Measurements from ENCODE around the gene CDK2AP2. TPM values are rescaled to one million over a fixed set of nuclear protein-coding genes. Genes with fewer than 3 reads are reported as not detected.

The CDK2AP2 gene
- total and polyA plus RNA-seq, 2 donors (not counting 3 experiments of a cell fraction or from before 2014, with no cell fraction given): 81.2 to 143 TPM

- CTCF ChIA-PET: no interaction called here
- peaks cover 2% of the 10 kb centered on the region in 2 experiments for H3K27me3 ChIP-seq (ENCODE audit: control insufficient read depth in 2 of 2, insufficient read depth in 2 of 2, low read length in 2 of 2)
- no peak overlapping the region for H3K4me2 ChIP-seq (ENCODE audit: insufficient read depth, low read length)
- TF ChIP-seq MYC (IDR thresholded peaks at IDR 0.05; ENCODE audit: low read depth, low read length) (no peak), EZH2 (IDR thresholded peaks at IDR 0.05; ENCODE audit: borderline replicate concordance, low read depth, low read length, severe bottlenecking) (no peak), FOS (IDR thresholded peaks at IDR 0.05; ENCODE audit: borderline replicate concordance, insufficient read depth, low read length) (no peak), POLR2A (IDR thresholded peaks at IDR 0.05; ENCODE audit: low read depth, low read length) (no peak), MAX (IDR thresholded peaks at IDR 0.05; ENCODE audit: insufficient read depth, insufficient read length) (no peak), JUN (IDR thresholded peaks at IDR 0.05; ENCODE audit: borderline replicate concordance, insufficient read depth, insufficient read length, low read depth) (no peak), GATA2 (IDR thresholded peaks at IDR 0.05; ENCODE audit: insufficient read depth, insufficient read length, low read depth, low read length) (no peak), POLR2AphosphoS5 (IDR thresholded peaks at IDR 0.05; ENCODE audit: insufficient read depth, low read depth, low read length) (no peak)
- TF ChIP-seq, protein P1, sequence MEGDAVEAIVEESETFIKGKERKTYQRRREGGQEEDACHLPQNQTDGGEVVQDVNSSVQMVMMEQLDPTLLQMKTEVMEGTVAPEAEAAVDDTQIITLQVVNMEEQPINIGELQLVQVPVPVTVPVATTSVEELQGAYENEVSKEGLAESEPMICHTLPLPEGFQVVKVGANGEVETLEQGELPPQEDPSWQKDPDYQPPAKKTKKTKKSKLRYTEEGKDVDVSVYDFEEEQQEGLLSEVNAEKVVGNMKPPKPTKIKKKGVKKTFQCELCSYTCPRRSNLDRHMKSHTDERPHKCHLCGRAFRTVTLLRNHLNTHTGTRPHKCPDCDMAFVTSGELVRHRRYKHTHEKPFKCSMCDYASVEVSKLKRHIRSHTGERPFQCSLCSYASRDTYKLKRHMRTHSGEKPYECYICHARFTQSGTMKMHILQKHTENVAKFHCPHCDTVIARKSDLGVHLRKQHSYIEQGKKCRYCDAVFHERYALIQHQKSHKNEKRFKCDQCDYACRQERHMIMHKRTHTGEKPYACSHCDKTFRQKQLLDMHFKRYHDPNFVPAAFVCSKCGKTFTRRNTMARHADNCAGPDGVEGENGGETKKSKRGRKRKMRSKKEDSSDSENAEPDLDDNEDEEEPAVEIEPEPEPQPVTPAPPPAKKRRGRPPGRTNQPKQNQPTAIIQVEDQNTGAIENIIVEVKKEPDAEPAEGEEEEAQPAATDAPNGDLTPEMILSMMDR (IDR thresholded peaks at IDR 0.05; ENCODE audit: extremely low read depth in 1 of 2, insufficient read depth in 1 of 2, low read depth in 1 of 2, low read length in 2 of 2): no peak
- H3K9ac ChIP-seq (replicated peaks; ENCODE audit: extremely low read depth, insufficient read depth, low read length): no peak overlapping the region
- H3K9me3 ChIP-seq (replicated peaks; ENCODE audit: control insufficient read depth, insufficient read depth, low read length): no peaks in the 10 kb centered on the region
- H3K27ac ChIP-seq (ENCODE audit: insufficient read depth, low read depth, low read length): no peak overlapping the region
- intact Hi-C loops (cut with micrococcal nuclease) (no loop called here), dilution Hi-C loops (cut with MboI; ENCODE audit: extremely low pct_ligation_motif_present, low sequenced_read_pairs) (no loop called here)
- DNase-seq (ENCODE audit: low read depth, low spot score): no peak
- POLR2A ChIA-PET: no interaction called here
- no peak overlapping the region for H2AFZ ChIP-seq (ENCODE audit: low read depth, low read length)
- H3K79me2 ChIP-seq (ENCODE audit: control insufficient read depth, insufficient read depth, low read length): no peaks in the 10 kb centered on the region
- no TSS peak for BruUV-seq (replicated peaks)
- H3K36me3 ChIP-seq (ENCODE audit: control insufficient read depth in 2 of 2, extremely low read depth in 1 of 2, insufficient read depth in 2 of 2, low read length in 2 of 2): no peaks in the 10 kb centered on the region
- no peak for FAIRE-seq
- H3K9me1 ChIP-seq (replicated peaks; ENCODE audit: control insufficient read depth, extremely low read depth, insufficient read depth, low read length): no peaks in the 10 kb centered on the region
- no peaks in the 10 kb centered on the region for H3K4me1 ChIP-seq (ENCODE audit: control insufficient read depth, extremely low read depth, insufficient read depth, low read length)
- H3K4me3 ChIP-seq (replicated peaks in 1 of 3; ENCODE audit: insufficient read depth in 1 of 3, low read depth in 1 of 3, low read length in 3 of 3): no peak overlapping the region
- H4K20me1 ChIP-seq (replicated peaks; ENCODE audit: control insufficient read depth, extremely low read depth, insufficient read depth, low read length): no peaks in the 10 kb centered on the region
These were observed 43.2 kb upstream of the CDK2AP2 start for GRCh38 chr11:67551127-67551526.

Data from endothelial cell of umbilical vein (primary cell).